ENCODE data around the gene PMPCB.

The PMPCB gene

GRCh38 chr7:103347507-103348267 is 50.5 kb downstream of the PMPCB start, which contains the start of gene PSMC2:
Gene PSMC2, plus strand, starts transcription at chr7:103347643. Its CDS starts 69 bp downstream, at chr7:103347712.
- Histone ChIP-seq H3K27ac (ENCODE audit: low read length) (peak within 1 kb of the TSS; percentile 65), H3K36me3 (replicated peaks; ENCODE audit: low read depth, low read length) (peaks cover 10% of the 10 kb centered on the region), H3K4me2 (ENCODE audit: low read length) (peak within 1 kb of the TSS; percentile 82), H4K20me1 (ENCODE audit: insufficient read depth, low read length) (peaks cover 9% of the 10 kb centered on the region; the same call in 1 of the 2 replicates), H3K9me3 (ENCODE audit: insufficient read depth, low read length) (no peaks in the 10 kb centered on the region), H3K4me1 (ENCODE audit: low read length) (peaks cover 33% of the 10 kb centered on the region), H2AFZ (ENCODE audit: low read depth, low read length) (peak within 1 kb of the TSS; percentile 75), H3K27me3 (ENCODE audit: low read depth, low read length) (no peaks in the 10 kb centered on the region), H3K4me3 (ENCODE audit: low read length) (peak within 1 kb of the TSS; percentile 90), H3K79me2 (ENCODE audit: low read length) (peaks cover 82% of the 10 kb centered on the region), H3K9ac (ENCODE audit: low read length) (peak within 1 kb of the TSS; percentile 80)
- TF ChIP-seq CTCF (IDR thresholded peaks at IDR 0.05; ENCODE audit: low read depth, low read length) (no peak), EZH2phosphoT487 (IDR thresholded peaks at IDR 0.05; ENCODE audit: low read depth) (no peak)

GRCh38 chr7:103348452-103348851 is 51.2 kb downstream of the PMPCB start:
- Histone ChIP-seq H3K27me3 (ENCODE audit: low read depth, low read length) (no peaks in the 10 kb centered on the region), H3K4me1 (ENCODE audit: low read length) (peaks cover 26% of the 10 kb centered on the region), H3K27ac (ENCODE audit: low read length) (no peak overlapping the region), H3K9ac (ENCODE audit: low read length) (peak overlapping the region; percentile 80), H3K4me3 (ENCODE audit: low read length) (peak overlapping the region; percentile 90), H3K79me2 (ENCODE audit: low read length) (peaks cover 82% of the 10 kb centered on the region), H3K36me3 (replicated peaks; ENCODE audit: low read depth, low read length) (peaks cover 12% of the 10 kb centered on the region), H4K20me1 (ENCODE audit: insufficient read depth, low read length) (peaks cover 9% of the 10 kb centered on the region; the same call in 1 of the 2 replicates), H3K4me2 (ENCODE audit: low read length) (peak overlapping the region; percentile 82), H2AFZ (ENCODE audit: low read depth, low read length) (no peak overlapping the region), H3K9me3 (ENCODE audit: insufficient read depth, low read length) (no peaks in the 10 kb centered on the region)
- no peak for TF ChIP-seq CTCF (IDR thresholded peaks at IDR 0.05; ENCODE audit: low read depth, low read length)
- TF ChIP-seq EZH2phosphoT487 (IDR thresholded peaks at IDR 0.05; ENCODE audit: low read depth) = no peak

GRCh38 chr7:103348959-103349358 is 51.7 kb downstream of the PMPCB start:
- H4K20me1 ChIP-seq (ENCODE audit: insufficient read depth, low read length) = peaks cover 9% of the 10 kb centered on the region; the same call in 1 of the 2 replicates
- H3K79me2 ChIP-seq (ENCODE audit: low read length) = peaks cover 79% of the 10 kb centered on the region
- H3K27ac ChIP-seq (ENCODE audit: low read length) = no peak overlapping the region
- H3K4me3 ChIP-seq (ENCODE audit: low read length) = peak overlapping the region; percentile 90
- H3K9me3 ChIP-seq (ENCODE audit: insufficient read depth, low read length) = no peaks in the 10 kb centered on the region
- H3K36me3 ChIP-seq (replicated peaks; ENCODE audit: low read depth, low read length) = peaks cover 12% of the 10 kb centered on the region
- TF ChIP-seq EZH2phosphoT487 (IDR thresholded peaks at IDR 0.05; ENCODE audit: low read depth) = no peak
- TF ChIP-seq CTCF (IDR thresholded peaks at IDR 0.05; ENCODE audit: low read depth, low read length) = no peak
- H3K4me2 ChIP-seq (ENCODE audit: low read length) = peak overlapping the region; percentile 82
- H3K4me1 ChIP-seq (ENCODE audit: low read length) = peaks cover 25% of the 10 kb centered on the region
- no peaks in the 10 kb centered on the region for H3K27me3 ChIP-seq (ENCODE audit: low read depth, low read length)
- 0 out of 2 replicates have a peak overlapping the region, but pooled peaks have one; percentile 80 for H3K9ac ChIP-seq (ENCODE audit: low read length)
- no peak overlapping the region for H2AFZ ChIP-seq (ENCODE audit: low read depth, low read length)

GRCh38 chr7:103349805-103350204 is 52.6 kb downstream of the PMPCB start:
- no peak overlapping the region for H3K9ac ChIP-seq (ENCODE audit: low read length)
- H3K36me3 ChIP-seq (replicated peaks; ENCODE audit: low read depth, low read length) = peaks cover 12% of the 10 kb centered on the region
- peaks cover 9% of the 10 kb centered on the region; the same call in 1 of the 2 replicates for H4K20me1 ChIP-seq (ENCODE audit: insufficient read depth, low read length)
- no peak overlapping the region for H2AFZ ChIP-seq (ENCODE audit: low read depth, low read length)
- no peaks in the 10 kb centered on the region for H3K27me3 ChIP-seq (ENCODE audit: low read depth, low read length)
- no peak overlapping the region for H3K27ac ChIP-seq (ENCODE audit: low read length)
- 0 out of 2 replicates have a peak overlapping the region, but pooled peaks have one; percentile 90 for H3K4me3 ChIP-seq (ENCODE audit: low read length)
- peaks cover 75% of the 10 kb centered on the region for H3K79me2 ChIP-seq (ENCODE audit: low read length)
- no peaks in the 10 kb centered on the region for H3K9me3 ChIP-seq (ENCODE audit: insufficient read depth, low read length)
- peaks cover 25% of the 10 kb centered on the region for H3K4me1 ChIP-seq (ENCODE audit: low read length)
- H3K4me2 ChIP-seq (ENCODE audit: low read length) = peak overlapping the region; percentile 82; the same call in 1 of the 2 replicates
- TF ChIP-seq EZH2phosphoT487 (IDR thresholded peaks at IDR 0.05; ENCODE audit: low read depth) = no peak
- no peak for TF ChIP-seq CTCF (IDR thresholded peaks at IDR 0.05; ENCODE audit: low read depth, low read length)

All from OCI-LY3 (cell line).